Measurements from ENCODE around the gene STXBP5. TPM values are rescaled to one million over a fixed set of nuclear protein-coding genes. Genes with fewer than 3 reads are reported as not detected.

The STXBP5 gene
- total and polyA plus RNA-seq, 2 of the 13 experiments (the other 11 are each of a cell fraction or from before 2014, with no cell fraction given), result 8.8 to 19.4 TPM

GRCh38 chr6:147400968-147401367, 196.8 kb downstream of the STXBP5 start (continued):
- TF ChIP-seq, protein P1, sequence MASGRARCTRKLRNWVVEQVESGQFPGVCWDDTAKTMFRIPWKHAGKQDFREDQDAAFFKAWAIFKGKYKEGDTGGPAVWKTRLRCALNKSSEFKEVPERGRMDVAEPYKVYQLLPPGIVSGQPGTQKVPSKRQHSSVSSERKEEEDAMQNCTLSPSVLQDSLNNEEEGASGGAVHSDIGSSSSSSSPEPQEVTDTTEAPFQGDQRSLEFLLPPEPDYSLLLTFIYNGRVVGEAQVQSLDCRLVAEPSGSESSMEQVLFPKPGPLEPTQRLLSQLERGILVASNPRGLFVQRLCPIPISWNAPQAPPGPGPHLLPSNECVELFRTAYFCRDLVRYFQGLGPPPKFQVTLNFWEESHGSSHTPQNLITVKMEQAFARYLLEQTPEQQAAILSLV (CRISPR knock-in tag; IDR thresholded peaks at IDR 0.05; ENCODE audit: borderline replicate concordance), result no peak
- TF ChIP-seq ZNF30 (CRISPR knock-in tag; IDR thresholded peaks at IDR 0.05) (no peak), ZIK1 (CRISPR knock-in tag; IDR thresholded peaks at IDR 0.05; ENCODE audit: borderline replicate concordance, low read depth) (no peak), AGO2 (optimal IDR thresholded peaks at IDR 0.05; ENCODE audit: low read depth, low read length) (no peak)

- no peaks in the 10 kb centered on the region; a peak in 1 of 5 replicates for H3K27me3 ChIP-seq (ENCODE audit: control insufficient read depth in 1 of 2, insufficient read depth in 2 of 2, low read length in 2 of 2)
- TF ChIP-seq KDM6A (CRISPR knock-in tag; IDR thresholded peaks at IDR 0.05; ENCODE audit: low read depth) (no peak), LRRFIP1 (CRISPR knock-in tag; conservative IDR thresholded peaks at IDR 0.05) (no peak), ZNF816 (CRISPR knock-in tag; IDR thresholded peaks at IDR 0.05; ENCODE audit: borderline replicate concordance) (no peak), ZNF430 (CRISPR knock-in tag; IDR thresholded peaks at IDR 0.05) (no peak), MAX (IDR thresholded peaks at IDR 0.05) (no peak), RBFOX2 (IDR thresholded peaks at IDR 0.05; ENCODE audit: low read depth, low read length) (no peak), U2AF2 (IDR thresholded peaks at IDR 0.05; ENCODE audit: low read depth, low read length) (no peak), POLR2G (IDR thresholded peaks at IDR 0.05; ENCODE audit: low read depth, low read length) (no peak), ZNF775 (CRISPR knock-in tag; IDR thresholded peaks at IDR 0.05; ENCODE audit: borderline replicate concordance) (no peak)
- TF ChIP-seq, protein P2, sequence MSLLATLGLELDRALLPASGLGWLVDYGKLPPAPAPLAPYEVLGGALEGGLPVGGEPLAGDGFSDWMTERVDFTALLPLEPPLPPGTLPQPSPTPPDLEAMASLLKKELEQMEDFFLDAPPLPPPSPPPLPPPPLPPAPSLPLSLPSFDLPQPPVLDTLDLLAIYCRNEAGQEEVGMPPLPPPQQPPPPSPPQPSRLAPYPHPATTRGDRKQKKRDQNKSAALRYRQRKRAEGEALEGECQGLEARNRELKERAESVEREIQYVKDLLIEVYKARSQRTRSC (CRISPR knock-in tag; IDR thresholded peaks at IDR 0.05; ENCODE audit: low read depth), result no peak
Observed at GRCh38 chr6:147401779-147402178, 197.6 kb downstream of the STXBP5 start.

More at GRCh38 chr6:147401779-147402178, 197.6 kb downstream of the STXBP5 start:
- H3K4me3 ChIP-seq (replicated peaks in 1 of 3; ENCODE audit: insufficient read depth in 1 of 3, low read depth in 2 of 3, low read length in 3 of 3), result no peak overlapping the region
- H3K9me3 ChIP-seq (ENCODE audit: low read length), result peaks cover 13% of the 10 kb centered on the region
- in situ Hi-C loops (cut with HindIII; ENCODE audit: extremely low pct_ligation_motif_present, low pct_unique_long_range_greater_than_20kb), result no loop called here
- ChIA-PET POLR2A (no interaction called here), CTCF (ENCODE audit: low intra/inter-chr PET ratio, low total read pairs) (no interaction called here)
- H3K27ac ChIP-seq (ENCODE audit: extremely low read length, insufficient read depth, low read length), result no peak overlapping the region
- no peak overlapping the region for H3K4me2 ChIP-seq (ENCODE audit: low read depth, low read length)
- ATAC-seq (no peak), DNase-seq (ENCODE audit: low spot score) (no peak), FAIRE-seq (no peak)
- H3K79me2 ChIP-seq (ENCODE audit: insufficient read depth, low read length), result no peaks in the 10 kb centered on the region
- H3K36me3 ChIP-seq (replicated peaks in 1 of 2; ENCODE audit: control insufficient read depth in 1 of 2, insufficient read depth in 2 of 2, low read length in 2 of 2), result no peaks in the 10 kb centered on the region
- intact Hi-C loops (cut with micrococcal nuclease; ENCODE audit: unreplicated experiment), result loop anchor here (1.0 kb wide), 1 partner anchor 48 kb away; no protein-coding TSS in a partner anchor
- no peaks in the 10 kb centered on the region for H4K20me1 ChIP-seq (ENCODE audit: insufficient read depth, low read length)
- no TSS peak for BruUV-seq (replicated peaks)
- H3K9ac ChIP-seq (ENCODE audit: insufficient read depth, low read depth, low read length), result no peak overlapping the region
- no peak overlapping the region for H2AFZ ChIP-seq (ENCODE audit: low read length)
- no peaks in the 10 kb centered on the region for H3K4me1 ChIP-seq (ENCODE audit: insufficient read depth, low read length)
- WGBS (ENCODE audit: low lambda C conversion rate), result 4% methylated on average over 5 of the region's 5 CpGs
